Measurements from ENCODE around the gene FCRL4. TPM values are rescaled to one million over a fixed set of nuclear protein-coding genes. Genes with fewer than 3 reads are reported as not detected.

The FCRL4 gene
- total and polyA plus RNA-seq, 10 of the 15 experiments (the other 5 are each of a cell fraction or from before 2014, with no cell fraction given) = 0.09 to 0.44 (median 0.26) TPM; not detected in 1

GRCh38 chr1:157595356-157595755, 2.5 kb downstream of the FCRL4 start (continued):
- TF ChIP-seq BCL3 (IDR thresholded peaks at IDR 0.05; ENCODE audit: borderline replicate concordance, insufficient read depth, low read depth, low read length, poor library complexity, severe bottlenecking) = peak; percentile 14
- peak; percentile 84 to 91 for TF ChIP-seq EP300 (IDR thresholded peaks at IDR 0.05; ENCODE audit: borderline replicate concordance in 1 of 2, control insufficient read depth in 1 of 2, low read depth in 2 of 2, low read length in 2 of 2)
- TF ChIP-seq SIN3A (IDR thresholded peaks at IDR 0.05; ENCODE audit: low read depth, low read length) = no peak
- no peak for TF ChIP-seq POLR2A (IDR thresholded peaks at IDR 0.05; ENCODE audit: low read depth, low read length)
- TF ChIP-seq BCL11A (IDR thresholded peaks at IDR 0.05; ENCODE audit: low read depth, low read length) = peak; percentile 99
- TF ChIP-seq KAT2A (conservative IDR thresholded peaks at IDR 0.05; ENCODE audit: control insufficient read depth, low read depth, low read length) = no peak
- no peak for TF ChIP-seq CTCF (IDR thresholded peaks at IDR 0.05 in 2 of 3, conservative IDR thresholded peaks at IDR 0.05 in 1 of 3; ENCODE audit: control insufficient read depth in 2 of 3, extremely low read depth in 1 of 3, insufficient read depth in 1 of 3, low read depth in 3 of 3, low read length in 3 of 3)
- no peak for TF ChIP-seq BRCA1 (IDR thresholded peaks at IDR 0.05; ENCODE audit: low read depth, low read length)
- peak; percentile 39; the same call in 1 of the 2 replicates for TF ChIP-seq JUNB (IDR thresholded peaks at IDR 0.05)
- no peak for TF ChIP-seq KLF5 (IDR thresholded peaks at IDR 0.05; ENCODE audit: partially characterized antibody)
- peak; percentile 69; the same call in 1 of the 2 replicates for TF ChIP-seq MEF2A (IDR thresholded peaks at IDR 0.05; ENCODE audit: insufficient read depth, low read depth, low read length)
- TF ChIP-seq CEBPB (IDR thresholded peaks at IDR 0.05; ENCODE audit: borderline replicate concordance in 1 of 2, low read depth in 2 of 2, low read length in 2 of 2) = peak in 1 of 2 experiments; percentile 70; a peak in 1 of 4 replicates
- peak; percentile 45; the same call in 1 of the 2 replicates for TF ChIP-seq RELB (IDR thresholded peaks at IDR 0.05; ENCODE audit: low read depth)
- TF ChIP-seq SKIL (IDR thresholded peaks at IDR 0.05; ENCODE audit: low read depth, poor library complexity, severe bottlenecking) = peak; percentile 96
- no peak for TF ChIP-seq E2F4 (IDR thresholded peaks at IDR 0.05; ENCODE audit: low read depth, low read length)
- no peak for TF ChIP-seq NRF1 (conservative IDR thresholded peaks at IDR 0.05; ENCODE audit: low read depth, low read length)
- peak; percentile 94 for TF ChIP-seq TCF12 (IDR thresholded peaks at IDR 0.05; ENCODE audit: low read depth, low read length)
- peak; percentile 38; the same call in 1 of the 2 replicates for TF ChIP-seq MYB (IDR thresholded peaks at IDR 0.05; ENCODE audit: borderline replicate concordance, low read depth, low read length)
- no peak for TF ChIP-seq NFXL1 (IDR thresholded peaks at IDR 0.05; ENCODE audit: borderline replicate concordance)
